SK-N-SH (cell line): ENCODE results near the gene ANO4. TPM values are rescaled to one million over a fixed set of nuclear protein-coding genes. Genes with fewer than 3 reads are reported as not detected.

Experiments
- CTCF ChIA-PET: fragments of 300-600, 350-600 bp; formaldehyde crosslinking; extraction: SDS; loops from one replicate; lab custom pipeline; 2021; lab: Yijun Ruan, JAX
- POLR2A ChIA-PET: fragments of 350-600 bp; sonication (Branson Sonifier 250); formaldehyde crosslinking; extraction: SDS; loops from one replicate; lab custom pipeline; 2020; ENCODE audit warnings: antibody characterized with exemption, inconsistent platforms; lab: Yijun Ruan, JAX
- DNase-seq: peaks from one replicate; pipeline ENCODE4 v3.0.0; 2012
- H2AFZ ChIP-seq: fragments of 200-600 bp; sonication (generic); 2 replicates; pipeline ENCODE4 v1.8.1; 2016; ENCODE audit warnings: antibody characterized with exemption, mild to moderate bottlenecking, low read depth
- H3F3A ChIP-seq: fragments of 200-600 bp; sonication (generic); replicated peaks from 2 replicates; pipeline ENCODE3; 2016; ENCODE audit warnings: antibody characterized with exemption, mild to moderate bottlenecking; ENCODE audit not compliant: insufficient read depth
- H3K27ac ChIP-seq, 2 experiments: fragments of 200-500 bp in 1 of 2; fragments of 200-600 bp in 1 of 2; sonication (Bioruptor generic) in 1 of 2; sonication (generic), shearing (Covaris generic) in 1 of 2; 2 replicates each; pipeline versions ENCODE4 v1.5.1 to v1.6.1; 2014 to 2016; ENCODE audit warnings: low read depth in 2 of 2, inconsistent platforms in 1 of 2, low read length in 1 of 2, mild to moderate bottlenecking in 1 of 2, mixed read lengths in 1 of 2
- H3K27me3 ChIP-seq: fragments of 200-600 bp; sonication (generic), shearing (Covaris generic); 2 replicates; pipeline ENCODE4 v1.6.1; 2016; ENCODE audit warnings: mixed run types; ENCODE audit not compliant: insufficient read depth
- H3K36me3 ChIP-seq, 2 experiments: fragments of 200-500 bp in 1 of 2; fragments of 200-600 bp in 1 of 2; sonication (Bioruptor generic) in 1 of 2; sonication (generic) in 1 of 2; replicated peaks in 1 of 2; 2 replicates each; pipeline versions ENCODE3 to v1.5.1; 2014 to 2016; ENCODE audit warnings: low read length in 1 of 2, mild to moderate bottlenecking in 1 of 2; ENCODE audit not compliant: insufficient read depth in 2 of 2, control insufficient read depth in 1 of 2
- H3K4me1 ChIP-seq, 2 experiments: fragments of 200-500 bp in 1 of 2; fragments of 200-600 bp in 1 of 2; sonication (Bioruptor generic) in 1 of 2; sonication (generic), shearing (Covaris generic) in 1 of 2; 2 replicates each; pipeline versions ENCODE4 v1.5.1 to v1.6.1; 2014 to 2016; ENCODE audit warnings: low read depth in 1 of 2, low read length in 1 of 2, mixed run types in 1 of 2; ENCODE audit not compliant: insufficient read depth in 2 of 2, control insufficient read depth in 1 of 2
- H3K4me2 ChIP-seq: fragments of 200-600 bp; sonication (generic), shearing (Covaris generic); 2 replicates; pipeline ENCODE4 v1.6.1; 2017; ENCODE audit warnings: mixed run types
- H3K4me3 ChIP-seq, 2 experiments: fragments of 200-500 bp in 1 of 2; fragments of 200-600 bp in 1 of 2; sonication (Bioruptor generic) in 1 of 2; sonication (generic), shearing (Covaris generic) in 1 of 2; 2 replicates each; pipeline versions ENCODE4 v1.5.1 to v1.8.1; 2014 to 2016; ENCODE audit warnings: low read depth in 2 of 2, inconsistent platforms in 1 of 2, low read length in 1 of 2, mild to moderate bottlenecking in 1 of 2, mixed read lengths in 1 of 2, moderate library complexity in 1 of 2
- H3K79me2 ChIP-seq: fragments of 200-600 bp; sonication (generic); 2 replicates; pipeline ENCODE4 v1.8.1; 2017; ENCODE audit warnings: mild to moderate bottlenecking; ENCODE audit not compliant: insufficient read depth
- H3K9ac ChIP-seq: fragments of 200-600 bp; sonication (generic); 2 replicates; pipeline ENCODE4 v1.6.1; 2017; ENCODE audit warnings: mixed run types
- H3K9me2 ChIP-seq: fragments of 200-600 bp; sonication (generic); 2 replicates; pipeline ENCODE4 v1.6.1; 2017; ENCODE audit warnings: mixed run types
- H3K9me3 ChIP-seq: fragments of 200-600 bp; sonication (generic); 2 replicates; pipeline ENCODE4 v1.6.1; 2017; ENCODE audit warnings: mixed run types, mild to moderate bottlenecking, moderate library complexity
- H4K20me1 ChIP-seq: fragments of 200-600 bp; sonication (generic); 2 replicates; pipeline ENCODE4 v1.6.1; 2017; ENCODE audit warnings: mild to moderate bottlenecking, mixed run types; ENCODE audit not compliant: insufficient read depth
- CHD2 ChIP-seq: fragments of 150-350 bp; IDR thresholded peaks from 2 replicates; pipeline ENCODE4 v1.6.1; 2018; ENCODE audit warnings: low read length; ENCODE audit not compliant: partially characterized antibody
- ELF1 ChIP-seq: IDR thresholded peaks from 2 replicates; pipeline ENCODE4 v1.4.0; 2012
- EP300 ChIP-seq, 2 experiments: IDR thresholded peaks; 2 replicates each; pipeline versions ENCODE4 v1.4.0 to v1.6.1; 2012; ENCODE audit warnings: borderline replicate concordance in 1 of 2, low read depth in 1 of 2, low read length in 1 of 2
- FOXJ3 ChIP-seq: sonication (generic); formaldehyde crosslinking; IDR thresholded peaks from 2 replicates; pipeline ENCODE4 v1.5.1; 2020; ENCODE audit warnings: mild to moderate bottlenecking, missing genetic modification reagents
- FOXM1 ChIP-seq: IDR thresholded peaks from 2 replicates; pipeline ENCODE4 v1.4.0; 2012; ENCODE audit warnings: low read depth, mild to moderate bottlenecking
- MEF2A ChIP-seq: IDR thresholded peaks from 2 replicates; pipeline ENCODE4 v1.4.0; 2012; ENCODE audit warnings: low read depth, borderline replicate concordance
- MXI1 ChIP-seq: IDR thresholded peaks from 2 replicates; pipeline ENCODE4 v1.6.1; 2012; ENCODE audit warnings: mild to moderate bottlenecking, low read depth, low read length, improper control_type of control experiment
- RCOR1 ChIP-seq: fragments of 150-350 bp; IDR thresholded peaks from 2 replicates; pipeline ENCODE4 v1.6.1; 2017; ENCODE audit warnings: antibody characterized with exemption, low read length
- SMC3 ChIP-seq: IDR thresholded peaks from 2 replicates; pipeline ENCODE4 v1.6.1; 2012; ENCODE audit warnings: low read depth, low read length, improper control_type of control experiment
- TAF1 ChIP-seq: IDR thresholded peaks from 2 replicates; pipeline ENCODE4 v1.6.1; 2012; ENCODE audit warnings: low read depth, mild to moderate bottlenecking, low read length, moderate library complexity, borderline replicate concordance
- TEAD4 ChIP-seq: IDR thresholded peaks from 2 replicates; pipeline ENCODE4 v1.4.0; 2012; ENCODE audit warnings: mild to moderate bottlenecking, borderline replicate concordance; ENCODE audit not compliant: insufficient read depth
- WGBS: methylation state at CpG from one replicate; pipeline ENCODE4 v1.1.6; 2017; ENCODE audit warnings: low lambda C conversion rate; 5-methylcytosine and 5-hydroxymethylcytosine counted together
- polyA plus RNA-seq, 3 experiments: library from polyadenylated mRNA; depleted of rRNA; stranded (reverse); fragments of >200 nt; gene quantifications; 2 replicates each; pipeline ENCODE4 v1.2.3, GENCODE V29; 2012
- TF ChIP-seq, protein P1 (sequence below): IDR thresholded peaks from 2 replicates; pipeline ENCODE4 v1.4.0; 2012; ENCODE audit warnings: low read depth, borderline replicate concordance
- TF ChIP-seq, protein P2 (sequence below): fragments of 150-350 bp; IDR thresholded peaks from 2 replicates; pipeline ENCODE4 v1.6.1; 2017; ENCODE audit warnings: antibody characterized with exemption, low read length, low read depth, borderline replicate concordance
- TF ChIP-seq, protein P3 (sequence below): fragments of 150-350 bp; IDR thresholded peaks from 2 replicates; pipeline ENCODE4 v1.6.1; 2016; ENCODE audit warnings: mild to moderate bottlenecking, low read depth, low read length
- TF ChIP-seq, protein P4 (sequence below): IDR thresholded peaks from 2 replicates; pipeline ENCODE4 v1.4.0; 2012; ENCODE audit warnings: low read depth
- TF ChIP-seq, protein P5 (sequence below): IDR thresholded peaks from 2 replicates; pipeline ENCODE4; 2012

ANO4 gene
- polyA plus RNA-seq, 1 of the 3 experiments (the other 2 are of a cell fraction), result 9.4 TPM

DNA sequence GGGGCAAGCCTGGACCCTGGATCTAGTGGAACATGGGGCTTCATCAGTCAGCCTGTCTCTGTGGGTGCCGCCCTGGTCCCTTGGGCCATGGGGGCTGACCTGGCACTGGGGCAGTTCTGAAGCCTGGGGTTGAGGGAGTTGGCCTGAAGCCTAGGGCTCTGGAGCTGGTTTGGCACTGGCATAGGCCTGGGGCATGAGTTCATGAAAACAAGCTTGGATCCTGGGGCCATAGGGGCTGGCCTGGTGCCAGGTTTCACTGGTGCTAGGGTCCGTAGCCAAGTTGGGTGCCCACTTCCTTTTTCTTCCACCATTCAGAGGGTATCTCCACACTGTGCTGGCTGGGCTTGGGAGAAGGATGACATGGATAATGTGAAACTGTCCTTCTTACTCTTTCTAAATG lies 26.6 kb upstream of the ANO4 start (continued):
- TF ChIP-seq, protein P1, sequence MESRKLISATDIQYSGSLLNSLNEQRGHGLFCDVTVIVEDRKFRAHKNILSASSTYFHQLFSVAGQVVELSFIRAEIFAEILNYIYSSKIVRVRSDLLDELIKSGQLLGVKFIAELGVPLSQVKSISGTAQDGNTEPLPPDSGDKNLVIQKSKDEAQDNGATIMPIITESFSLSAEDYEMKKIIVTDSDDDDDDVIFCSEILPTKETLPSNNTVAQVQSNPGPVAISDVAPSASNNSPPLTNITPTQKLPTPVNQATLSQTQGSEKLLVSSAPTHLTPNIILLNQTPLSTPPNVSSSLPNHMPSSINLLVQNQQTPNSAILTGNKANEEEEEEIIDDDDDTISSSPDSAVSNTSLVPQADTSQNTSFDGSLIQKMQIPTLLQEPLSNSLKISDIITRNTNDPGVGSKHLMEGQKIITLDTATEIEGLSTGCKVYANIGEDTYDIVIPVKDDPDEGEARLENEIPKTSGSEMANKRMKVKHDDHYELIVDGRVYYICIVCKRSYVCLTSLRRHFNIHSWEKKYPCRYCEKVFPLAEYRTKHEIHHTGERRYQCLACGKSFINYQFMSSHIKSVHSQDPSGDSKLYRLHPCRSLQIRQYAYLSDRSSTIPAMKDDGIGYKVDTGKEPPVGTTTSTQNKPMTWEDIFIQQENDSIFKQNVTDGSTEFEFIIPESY, result no peak
- no peak for TF ChIP-seq ELF1
- TF ChIP-seq, all 33 proteins: peak for 0

DNA sequence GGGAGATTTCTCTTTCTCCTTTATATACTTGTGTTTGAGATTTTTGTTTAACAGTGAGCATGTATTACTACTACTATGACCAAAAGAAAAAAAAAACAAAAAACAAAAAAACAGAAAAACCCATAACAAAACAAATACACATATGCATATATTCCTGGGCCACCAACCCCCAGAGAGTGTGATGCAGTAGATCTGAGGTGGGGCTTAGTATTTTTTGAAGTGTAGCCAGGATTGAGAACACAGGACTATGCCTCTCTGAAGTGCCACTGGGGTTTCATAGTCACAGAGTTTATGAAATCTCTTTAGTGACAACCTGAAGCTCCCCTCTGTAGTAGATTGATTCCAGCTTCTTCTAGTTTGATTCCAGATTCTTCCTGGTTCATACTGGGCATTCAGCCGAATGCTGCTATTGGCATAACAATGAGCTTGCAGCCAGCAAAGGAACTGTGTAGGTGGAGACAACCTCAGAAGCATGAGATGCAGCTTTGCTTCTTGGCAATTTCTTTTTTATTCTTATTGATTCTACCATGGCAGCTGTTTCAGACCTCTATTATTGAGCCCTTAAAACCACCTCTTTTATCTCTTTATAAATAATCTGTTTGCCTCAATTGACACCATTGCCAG lies 15.5 kb upstream of the ANO4 start:
- Histone ChIP-seq H3K4me2 (no peak overlapping the region), H4K20me1 (no peaks in the 10 kb centered on the region), H3K79me2 (peaks cover 12% of the 10 kb centered on the region), H2AFZ (no peak overlapping the region), H3K36me3 (no peaks in the 10 kb centered on the region), H3K27ac (no peak overlapping the region), H3K9me2 (no peaks in the 10 kb centered on the region), H3K4me3 (no peak overlapping the region), H3F3A (no peaks in the 10 kb centered on the region), H3K9me3 (no peaks in the 10 kb centered on the region), H3K27me3 (no peaks in the 10 kb centered on the region), H3K9ac (no peak overlapping the region), H3K4me1 (no peaks in the 10 kb centered on the region)
- POLR2A ChIA-PET, result no interaction called here
- no peak for DNase-seq
- 44% methylated on average over 1 of the region's 1 CpG for WGBS
- TF ChIP-seq, protein P2, sequence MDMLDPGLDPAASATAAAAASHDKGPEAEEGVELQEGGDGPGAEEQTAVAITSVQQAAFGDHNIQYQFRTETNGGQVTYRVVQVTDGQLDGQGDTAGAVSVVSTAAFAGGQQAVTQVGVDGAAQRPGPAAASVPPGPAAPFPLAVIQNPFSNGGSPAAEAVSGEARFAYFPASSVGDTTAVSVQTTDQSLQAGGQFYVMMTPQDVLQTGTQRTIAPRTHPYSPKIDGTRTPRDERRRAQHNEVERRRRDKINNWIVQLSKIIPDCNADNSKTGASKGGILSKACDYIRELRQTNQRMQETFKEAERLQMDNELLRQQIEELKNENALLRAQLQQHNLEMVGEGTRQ, result no peak
- TF ChIP-seq MEF2A (no peak), ELF1 (no peak), FOXJ3 (CRISPR knock-in tag) (no peak), TEAD4 (no peak), TAF1 (no peak), CHD2 (no peak), SMC3 (no peak), RCOR1 (no peak), MXI1 (no peak), FOXM1 (no peak), EP300 (IDR thresholded peaks at IDR 0.05; ENCODE audit: borderline replicate concordance in 1 of 2, low read depth in 1 of 2, low read length in 1 of 2) (no peak)
- TF ChIP-seq, protein P1, result no peak
- TF ChIP-seq, protein P3, sequence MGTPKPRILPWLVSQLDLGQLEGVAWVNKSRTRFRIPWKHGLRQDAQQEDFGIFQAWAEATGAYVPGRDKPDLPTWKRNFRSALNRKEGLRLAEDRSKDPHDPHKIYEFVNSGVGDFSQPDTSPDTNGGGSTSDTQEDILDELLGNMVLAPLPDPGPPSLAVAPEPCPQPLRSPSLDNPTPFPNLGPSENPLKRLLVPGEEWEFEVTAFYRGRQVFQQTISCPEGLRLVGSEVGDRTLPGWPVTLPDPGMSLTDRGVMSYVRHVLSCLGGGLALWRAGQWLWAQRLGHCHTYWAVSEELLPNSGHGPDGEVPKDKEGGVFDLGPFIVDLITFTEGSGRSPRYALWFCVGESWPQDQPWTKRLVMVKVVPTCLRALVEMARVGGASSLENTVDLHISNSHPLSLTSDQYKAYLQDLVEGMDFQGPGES, result no peak
- TF ChIP-seq, protein P4, sequence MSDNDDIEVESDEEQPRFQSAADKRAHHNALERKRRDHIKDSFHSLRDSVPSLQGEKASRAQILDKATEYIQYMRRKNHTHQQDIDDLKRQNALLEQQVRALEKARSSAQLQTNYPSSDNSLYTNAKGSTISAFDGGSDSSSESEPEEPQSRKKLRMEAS, result no peak
- TF ChIP-seq, protein P5, sequence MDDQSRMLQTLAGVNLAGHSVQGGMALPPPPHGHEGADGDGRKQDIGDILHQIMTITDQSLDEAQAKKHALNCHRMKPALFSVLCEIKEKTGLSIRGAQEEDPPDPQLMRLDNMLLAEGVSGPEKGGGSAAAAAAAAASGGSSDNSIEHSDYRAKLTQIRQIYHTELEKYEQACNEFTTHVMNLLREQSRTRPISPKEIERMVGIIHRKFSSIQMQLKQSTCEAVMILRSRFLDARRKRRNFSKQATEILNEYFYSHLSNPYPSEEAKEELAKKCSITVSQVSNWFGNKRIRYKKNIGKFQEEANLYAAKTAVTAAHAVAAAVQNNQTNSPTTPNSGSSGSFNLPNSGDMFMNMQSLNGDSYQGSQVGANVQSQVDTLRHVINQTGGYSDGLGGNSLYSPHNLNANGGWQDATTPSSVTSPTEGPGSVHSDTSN, result no peak
- CTCF ChIA-PET, result interaction anchor here (0.6 kb wide), 1 partner anchor 1012 kb away, joined by 3 read pairs; no protein-coding TSS in a partner anchor
